Activated naive CD8-positive, alpha-beta T cell (primary cell): ENCODE results near the gene RAB11FIP5.
"Not testable (repeated sequence)": the region's sequence is repeated elsewhere in the genome, so short reads cannot be mapped to it uniquely, and the experiment has no call there.

ENCODE experiments used
- H3K27ac Mint-ChIP-seq: one replicate; pipeline ENCODE4 v1.8.0; 2021; ENCODE audit warnings: mixed read lengths
- H3K27me3 Mint-ChIP-seq: one replicate; pipeline ENCODE4 v1.8.0; 2021; ENCODE audit warnings: mixed read lengths
- H3K36me3 Mint-ChIP-seq: one replicate; pipeline ENCODE4 v1.8.0; 2021; ENCODE audit warnings: mixed read lengths
- H3K4me1 Mint-ChIP-seq: one replicate; pipeline ENCODE4 v1.8.0; 2021; ENCODE audit warnings: low read depth, mixed read lengths
- H3K4me3 Mint-ChIP-seq: one replicate; pipeline ENCODE4 v1.8.0; 2021; ENCODE audit warnings: mild to moderate bottlenecking, mixed read lengths
- H3K9me3 Mint-ChIP-seq: one replicate; pipeline ENCODE4 v1.8.0; 2021; ENCODE audit warnings: low read depth, mixed read lengths

Gene RAB11FIP5

GRCh38 chr2:73112913-73113854 is at the start of gene RAB11FIP5:
TSS of gene RAB11FIP5 (minus strand) at chr2:73112948. CDS start at chr2:73112777, 171 bp downstream.
- H3K36me3 Mint-ChIP-seq, result no peaks in the 10 kb centered on the region
- H3K4me1 Mint-ChIP-seq, result peaks cover 17% of the 10 kb centered on the region
- H3K4me3 Mint-ChIP-seq, result peak within 1 kb of the TSS; percentile 77
- H3K9me3 Mint-ChIP-seq, result no peaks in the 10 kb centered on the region
- H3K27ac Mint-ChIP-seq, result no peak within 1 kb of the TSS
- no peaks in the 10 kb centered on the region for H3K27me3 Mint-ChIP-seq

- H3K4me3 Mint-ChIP-seq, result no peak overlapping the region
- no peak overlapping the region for H3K27ac Mint-ChIP-seq
- no peaks in the 10 kb centered on the region for H3K9me3 Mint-ChIP-seq
- H3K27me3 Mint-ChIP-seq, result peaks cover 32% of the 10 kb centered on the region
- no peaks in the 10 kb centered on the region for H3K4me1 Mint-ChIP-seq
- H3K36me3 Mint-ChIP-seq, result no peaks in the 10 kb centered on the region
Observed at GRCh38 chr2:73156539-73157124, 43.9 kb upstream of the RAB11FIP5 start.

- Mint-ChIP-seq H3K27ac (no peak overlapping the region), H3K4me1 (no peaks in the 10 kb centered on the region), H3K36me3 (no peaks in the 10 kb centered on the region), H3K4me3 (no peak overlapping the region), H3K27me3 (peaks cover 6% of the 10 kb centered on the region), H3K9me3 (no peaks in the 10 kb centered on the region)
Observed at GRCh38 chr2:73142937-73143336, 30.2 kb upstream of the RAB11FIP5 start.

- no peak overlapping the region for H3K27ac Mint-ChIP-seq
- no peaks in the 10 kb centered on the region for H3K9me3 Mint-ChIP-seq
- H3K4me1 Mint-ChIP-seq, result no peaks in the 10 kb centered on the region
- no peak overlapping the region for H3K4me3 Mint-ChIP-seq
- H3K36me3 Mint-ChIP-seq, result no peaks in the 10 kb centered on the region
- H3K27me3 Mint-ChIP-seq, result peaks cover 4% of the 10 kb centered on the region
Observed at GRCh38 chr2:73141896-73142295, 29.1 kb upstream of the RAB11FIP5 start.

GRCh38 chr2:73135236-73135635 is 22.5 kb upstream of the RAB11FIP5 start:
- H3K27ac Mint-ChIP-seq, result no peak overlapping the region
- H3K9me3 Mint-ChIP-seq, result no peaks in the 10 kb centered on the region
- no peak overlapping the region for H3K4me3 Mint-ChIP-seq
- H3K36me3 Mint-ChIP-seq, result no peaks in the 10 kb centered on the region
- no peaks in the 10 kb centered on the region for H3K4me1 Mint-ChIP-seq
- no peaks in the 10 kb centered on the region for H3K27me3 Mint-ChIP-seq

- H3K4me1 Mint-ChIP-seq, result no peaks in the 10 kb centered on the region
- no peak overlapping the region for H3K4me3 Mint-ChIP-seq
- H3K9me3 Mint-ChIP-seq, result no peaks in the 10 kb centered on the region
- no peaks in the 10 kb centered on the region for H3K27me3 Mint-ChIP-seq
- no peak overlapping the region for H3K27ac Mint-ChIP-seq
- no peaks in the 10 kb centered on the region for H3K36me3 Mint-ChIP-seq
Observed at GRCh38 chr2:73134471-73134870, 21.7 kb upstream of the RAB11FIP5 start.

GRCh38 chr2:73133566-73134197 is 20.9 kb upstream of the RAB11FIP5 start:
- H3K27ac Mint-ChIP-seq, result no peak overlapping the region
- no peaks in the 10 kb centered on the region for H3K27me3 Mint-ChIP-seq

GRCh38 chr2:73131807-73132206 is 19.1 kb upstream of the RAB11FIP5 start:
- Mint-ChIP-seq H3K27me3 (no peaks in the 10 kb centered on the region), H3K27ac (no peak overlapping the region), H3K36me3 (no peaks in the 10 kb centered on the region), H3K4me1 (no peaks in the 10 kb centered on the region), H3K9me3 (no peaks in the 10 kb centered on the region), H3K4me3 (no peak overlapping the region)

More at GRCh38 chr2:73133566-73134197, 20.9 kb upstream of the RAB11FIP5 start:
- no peak overlapping the region for H3K4me3 Mint-ChIP-seq
- H3K36me3 Mint-ChIP-seq, result no peaks in the 10 kb centered on the region
- H3K9me3 Mint-ChIP-seq, result no peaks in the 10 kb centered on the region
- H3K4me1 Mint-ChIP-seq, result no peaks in the 10 kb centered on the region

- H3K27me3 Mint-ChIP-seq, result peaks cover 4% of the 10 kb centered on the region
- H3K9me3 Mint-ChIP-seq, result peaks cover 5% of the 10 kb centered on the region
- no peak overlapping the region for H3K27ac Mint-ChIP-seq
- no peaks in the 10 kb centered on the region for H3K36me3 Mint-ChIP-seq
- H3K4me1 Mint-ChIP-seq, result no peaks in the 10 kb centered on the region
- H3K4me3 Mint-ChIP-seq, result no peak overlapping the region
Observed at GRCh38 chr2:73130790-73131189, 18.0 kb upstream of the RAB11FIP5 start.

GRCh38 chr2:73128841-73129535 is 16.2 kb upstream of the RAB11FIP5 start:
- Mint-ChIP-seq H3K27ac (no peak overlapping the region), H3K4me3 (no peak overlapping the region), H3K27me3 (peaks cover 5% of the 10 kb centered on the region), H3K9me3 (peaks cover 6% of the 10 kb centered on the region), H3K4me1 (no peaks in the 10 kb centered on the region), H3K36me3 (no peaks in the 10 kb centered on the region)

GRCh38 chr2:73122536-73122935 is 9.8 kb upstream of the RAB11FIP5 start:
- peaks cover 6% of the 10 kb centered on the region for H3K9me3 Mint-ChIP-seq
- H3K36me3 Mint-ChIP-seq, result no peaks in the 10 kb centered on the region
- no peak overlapping the region for H3K27ac Mint-ChIP-seq
- no peaks in the 10 kb centered on the region for H3K4me1 Mint-ChIP-seq
- H3K4me3 Mint-ChIP-seq, result no peak overlapping the region
- H3K27me3 Mint-ChIP-seq, result peaks cover 15% of the 10 kb centered on the region

- H3K4me1 Mint-ChIP-seq, H3K36me3 Mint-ChIP-seq, H3K27ac Mint-ChIP-seq, H3K9me3 Mint-ChIP-seq, H3K27me3 Mint-ChIP-seq, H3K4me3 Mint-ChIP-seq: not testable (repeated sequence)
Observed at GRCh38 chr2:73119611-73120239, 7.0 kb upstream of the RAB11FIP5 start.

GRCh38 chr2:73117441-73117840 is 4.7 kb upstream of the RAB11FIP5 start:
- peaks cover 5% of the 10 kb centered on the region for H3K4me1 Mint-ChIP-seq
- H3K27me3 Mint-ChIP-seq, result peaks cover 3% of the 10 kb centered on the region
- no peak overlapping the region for H3K27ac Mint-ChIP-seq
- H3K36me3 Mint-ChIP-seq, result no peaks in the 10 kb centered on the region
- H3K9me3 Mint-ChIP-seq, result no peaks in the 10 kb centered on the region
- no peak overlapping the region for H3K4me3 Mint-ChIP-seq

GRCh38 chr2:73116182-73116960 is 3.6 kb upstream of the RAB11FIP5 start:
- peaks cover 10% of the 10 kb centered on the region for H3K4me1 Mint-ChIP-seq
- no peaks in the 10 kb centered on the region for H3K36me3 Mint-ChIP-seq
- H3K27me3 Mint-ChIP-seq, result peaks cover 3% of the 10 kb centered on the region
- no peak overlapping the region for H3K4me3 Mint-ChIP-seq
- H3K27ac Mint-ChIP-seq, result no peak overlapping the region
- H3K9me3 Mint-ChIP-seq, result no peaks in the 10 kb centered on the region
